ENCODE measurements around the gene NDE1. TPM values are rescaled to one million over a fixed set of nuclear protein-coding genes. Genes with fewer than 3 reads are reported as not detected.
"Not testable (repeated sequence)": the region's sequence is repeated elsewhere in the genome, so short reads cannot be mapped to it uniquely, and the experiment has no call there.

The NDE1 gene
- total RNA-seq, 4 donors from 2014 or later: 4.0 to 26.2 (median 11.9) TPM

- Histone ChIP-seq H3K36me3 (peaks cover 2 to 34% of the 10 kb centered on the region in 2 donors), H3K27me3 (no peaks in the 10 kb centered on the region), H3K9me3 (no peaks in the 10 kb centered on the region), H3K4me3 (no peak overlapping the region), H3K27ac (peak overlapping the region; percentile 2 to 92 (median 84)), H3K4me1 (peaks cover 39 to 45% of the 10 kb centered on the region in 2 donors)
- in situ Hi-C loops (cut with MboI; ENCODE audit: low sequenced_read_pairs in 4 of 4) (loop anchor here in 1 of 4 donors (5.0 kb wide), 1 partner anchor 39 kb away; no protein-coding TSS in a partner anchor), intact Hi-C loops (cut with DNase I; ENCODE audit: low total_unique reads) (loop anchor here (2.0 kb wide), 1 partner anchor 83 kb away; no protein-coding TSS in a partner anchor)
- DNase-seq: no peak
- TF ChIP-seq CTCF (IDR thresholded peaks at IDR 0.05 in 4 of 5, conservative IDR thresholded peaks at IDR 0.05 in 1 of 5) (no peak), POLR2A (IDR thresholded peaks at IDR 0.05) (no peak)
- ATAC-seq: no peak
Measured at GRCh38 chr16:15605839-15606517, 44.1 kb upstream of the NDE1 start.

- Histone ChIP-seq H3K36me3 (peaks cover 0 to 31% of the 10 kb centered on the region in 2 donors), H3K9me3 (no peaks in the 10 kb centered on the region), H3K4me1 (peaks cover 42 to 45% of the 10 kb centered on the region in 2 donors), H3K4me3 (no peak overlapping the region), H3K27me3 (no peaks in the 10 kb centered on the region), H3K27ac (peak overlapping the region; percentile 81 to 92 (median 89))
- DNase-seq (no peak), ATAC-seq (no peak)
- TF ChIP-seq POLR2A (IDR thresholded peaks at IDR 0.05) (no peak), CTCF (IDR thresholded peaks at IDR 0.05 in 4 of 5, conservative IDR thresholded peaks at IDR 0.05 in 1 of 5) (no peak)
- intact Hi-C loops (cut with DNase I; ENCODE audit: low total_unique reads): loop anchor here (1.0 to 2.0 kb wide), 3 partner anchors 14 to 84 kb away; no protein-coding TSS in a partner anchor
- in situ Hi-C loops (cut with MboI; ENCODE audit: low sequenced_read_pairs in 4 of 4): loop anchor here in 1 of 4 donors (5.0 kb wide), 1 partner anchor 39 kb away; no protein-coding TSS in a partner anchor
Measured at GRCh38 chr16:15606518-15607220, 43.4 kb upstream of the NDE1 start.

GRCh38 chr16:15607221-15607699 lies 42.8 kb upstream of the NDE1 start:
- DNase-seq, H3K4me3 ChIP-seq, ATAC-seq, H3K27me3 ChIP-seq, H3K9me3 ChIP-seq: not testable (repeated sequence)
- intact Hi-C loops (cut with DNase I; ENCODE audit: low total_unique reads) (loop anchor here (1.0 to 2.0 kb wide), 3 partner anchors 15 to 84 kb away; no protein-coding TSS in a partner anchor), in situ Hi-C loops (cut with MboI; ENCODE audit: low sequenced_read_pairs in 4 of 4) (loop anchor here in 1 of 4 donors (5.0 kb wide), 1 partner anchor 40 kb away; no protein-coding TSS in a partner anchor)
- Histone ChIP-seq H3K4me1 (peaks cover 47% of the 10 kb centered on the region in 2 donors), H3K27ac (peak overlapping the region; percentile 81 to 92 (median 89)), H3K36me3 (peaks cover 0 to 31% of the 10 kb centered on the region in 2 donors)

- H3K4me3 ChIP-seq: no peak overlapping the region
- TF ChIP-seq POLR2A (IDR thresholded peaks at IDR 0.05) (peak; percentile 40 to 67), CTCF (IDR thresholded peaks at IDR 0.05 in 4 of 5, conservative IDR thresholded peaks at IDR 0.05 in 1 of 5) (no peak)
- peak overlapping the region; percentile 81 to 92 (median 89) for H3K27ac ChIP-seq
- ATAC-seq (peak; percentile 87 to 91), DNase-seq (peak; percentile 94 to 97)
- H3K9me3 ChIP-seq: no peaks in the 10 kb centered on the region
- intact Hi-C loops (cut with DNase I; ENCODE audit: low total_unique reads): loop anchor here (1.0 to 2.0 kb wide), 4 partner anchors 16 to 203 kb away; no protein-coding TSS in a partner anchor
- in situ Hi-C loops (cut with MboI; ENCODE audit: low sequenced_read_pairs in 4 of 4): loop anchor here in 1 of 4 donors (5.0 kb wide), 1 partner anchor 41 kb away; no protein-coding TSS in a partner anchor
- peaks cover 0 to 30% of the 10 kb centered on the region in 2 donors for H3K36me3 ChIP-seq
- no peaks in the 10 kb centered on the region for H3K27me3 ChIP-seq
- H3K4me1 ChIP-seq: peaks cover 53% of the 10 kb centered on the region in 2 donors
Measured at GRCh38 chr16:15607700-15608396, 42.2 kb upstream of the NDE1 start.

Data from gastrocnemius medialis (tissue), 4 donors.